Ascending aorta (tissue), 2 donors: ENCODE results near the gene TMEM108. TPM values are rescaled to one million over a fixed set of nuclear protein-coding genes. Genes with fewer than 3 reads are reported as not detected.

ENCODE experiments used
- DNase-seq, 2 donors: peaks; one replicate each; pipeline ENCODE4 v3.0.0-alpha.2; 2019; ENCODE audit warnings: low spot score in 2 of 2
- H3K27ac ChIP-seq, 2 donors: fragments of 200-600 bp; sonication (generic); one replicate each; pipeline ENCODE4 v1.5.1; 2016 to 2017; ENCODE audit warnings: mild to moderate bottlenecking in 1 of 2
- H3K27me3 ChIP-seq: fragments of 200-600 bp; sonication (generic); one replicate; pipeline ENCODE4 v1.5.1; 2017
- H3K36me3 ChIP-seq, 2 donors: fragments of 200-600 bp; sonication (generic); one replicate each; pipeline ENCODE4 v1.5.1; 2016
- H3K4me1 ChIP-seq, 2 donors: fragments of 200-600 bp; sonication (generic); one replicate each; pipeline ENCODE4 v1.5.1; 2016 to 2017; ENCODE audit warnings: mild to moderate bottlenecking in 1 of 2
- H3K4me3 ChIP-seq, 2 donors: fragments of 200-600 bp; sonication (generic); one replicate each; pipeline ENCODE4 v1.5.1; 2016 to 2017; ENCODE audit warnings: mild to moderate bottlenecking in 1 of 2
- H3K9me3 ChIP-seq, 2 donors: fragments of 200-600 bp; sonication (generic); one replicate each; pipeline ENCODE4 v1.5.1; 2016
- intact Hi-C: fragments of 100-400 bp; cut with DNase I; formaldehyde crosslinking; loops from one replicate; pipeline ENCODE4 v1.15.1; 2023
- total RNA-seq: library from RNA; depleted of rRNA; stranded (reverse); fragments of >200 nt; gene quantifications from one replicate; pipeline ENCODE4 v1.1.0, GENCODE V29; 2016
- TF ChIP-seq, protein P1 (sequence below), 3 experiments: fragments of 200-600 bp in 2 of 3; fragments of 450-650 bp in 1 of 3; sonication (generic) in 2 of 3; IDR thresholded peaks; one replicate each; pipeline ENCODE4 v1.5.1; 2016 to 2019; ENCODE audit warnings: antibody characterized with exemption in 3 of 3, mild to moderate bottlenecking in 1 of 3, moderate library complexity in 1 of 3

TMEM108 gene
- total RNA-seq, 1 donor from 2014 or later: not detected

DNA sequence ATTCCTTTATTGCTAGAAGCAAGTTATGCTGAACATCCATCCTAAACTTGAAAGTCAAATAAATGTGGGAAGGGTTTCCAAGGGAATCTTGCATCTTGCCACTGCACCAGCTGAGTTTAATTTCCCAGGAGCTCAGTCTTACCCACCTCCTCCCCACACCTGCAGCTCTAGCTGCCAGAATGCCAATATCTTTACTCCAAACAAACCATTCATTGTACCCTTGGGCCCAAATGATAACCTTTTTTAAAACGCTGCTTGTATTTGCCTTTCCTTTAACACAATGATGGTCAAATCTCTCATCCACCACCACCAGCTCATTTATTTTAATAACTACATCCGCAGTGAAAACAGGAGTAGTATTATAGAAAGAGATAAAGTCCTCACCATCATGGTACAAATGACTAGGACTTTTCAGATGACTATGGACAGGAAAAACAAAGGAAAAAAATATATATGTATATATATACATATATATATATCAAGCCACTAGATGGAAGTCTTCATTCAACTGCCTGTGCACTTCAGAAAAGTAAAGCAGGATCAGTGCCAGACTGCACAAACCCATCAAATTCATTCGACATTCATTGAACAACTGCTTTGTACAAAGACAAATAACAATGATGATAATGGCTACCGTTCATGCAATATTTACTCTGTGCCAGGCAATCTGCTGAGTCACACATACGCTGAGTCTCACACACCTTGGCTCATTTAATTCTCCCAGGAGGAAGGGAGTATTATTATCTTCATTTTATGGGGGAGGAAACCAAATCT is 405.6 kb downstream of the TMEM108 start:
- TF ChIP-seq, protein P1, sequence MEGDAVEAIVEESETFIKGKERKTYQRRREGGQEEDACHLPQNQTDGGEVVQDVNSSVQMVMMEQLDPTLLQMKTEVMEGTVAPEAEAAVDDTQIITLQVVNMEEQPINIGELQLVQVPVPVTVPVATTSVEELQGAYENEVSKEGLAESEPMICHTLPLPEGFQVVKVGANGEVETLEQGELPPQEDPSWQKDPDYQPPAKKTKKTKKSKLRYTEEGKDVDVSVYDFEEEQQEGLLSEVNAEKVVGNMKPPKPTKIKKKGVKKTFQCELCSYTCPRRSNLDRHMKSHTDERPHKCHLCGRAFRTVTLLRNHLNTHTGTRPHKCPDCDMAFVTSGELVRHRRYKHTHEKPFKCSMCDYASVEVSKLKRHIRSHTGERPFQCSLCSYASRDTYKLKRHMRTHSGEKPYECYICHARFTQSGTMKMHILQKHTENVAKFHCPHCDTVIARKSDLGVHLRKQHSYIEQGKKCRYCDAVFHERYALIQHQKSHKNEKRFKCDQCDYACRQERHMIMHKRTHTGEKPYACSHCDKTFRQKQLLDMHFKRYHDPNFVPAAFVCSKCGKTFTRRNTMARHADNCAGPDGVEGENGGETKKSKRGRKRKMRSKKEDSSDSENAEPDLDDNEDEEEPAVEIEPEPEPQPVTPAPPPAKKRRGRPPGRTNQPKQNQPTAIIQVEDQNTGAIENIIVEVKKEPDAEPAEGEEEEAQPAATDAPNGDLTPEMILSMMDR (IDR thresholded peaks at IDR 0.05): no peak
- H3K4me1 ChIP-seq: no peaks in the 10 kb centered on the region
- H3K36me3 ChIP-seq: no peaks in the 10 kb centered on the region
- H3K4me3 ChIP-seq: no peak overlapping the region
- DNase-seq: no peak
- intact Hi-C loops: no loop called here
- no peak overlapping the region for H3K27ac ChIP-seq
- H3K27me3 ChIP-seq: no peaks in the 10 kb centered on the region
- no peaks in the 10 kb centered on the region for H3K9me3 ChIP-seq

DNA sequence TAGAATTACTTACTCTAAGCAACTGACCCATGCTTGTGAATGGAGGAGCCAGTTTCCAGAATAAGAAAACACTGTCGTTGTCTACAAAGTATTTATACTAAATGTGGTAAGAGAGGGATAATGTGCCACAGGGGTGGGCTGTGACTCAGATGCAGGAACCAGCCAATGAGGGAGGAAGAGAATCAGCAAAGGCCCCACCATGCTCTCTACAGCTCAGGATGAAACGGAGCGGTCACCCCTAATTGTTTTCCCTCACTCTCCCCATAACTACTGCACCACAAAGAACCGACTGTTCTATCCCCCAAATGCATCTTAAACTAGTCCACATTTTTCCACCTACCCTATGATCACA is 406.2 kb downstream of the TMEM108 start:
- DNase-seq: no peak
- intact Hi-C loops: no loop called here
- TF ChIP-seq, protein P1 (IDR thresholded peaks at IDR 0.05): no peak
- Histone ChIP-seq H3K4me1 (no peaks in the 10 kb centered on the region), H3K4me3 (no peak overlapping the region), H3K27me3 (no peaks in the 10 kb centered on the region), H3K36me3 (no peaks in the 10 kb centered on the region), H3K9me3 (no peaks in the 10 kb centered on the region), H3K27ac (no peak overlapping the region)

DNA sequence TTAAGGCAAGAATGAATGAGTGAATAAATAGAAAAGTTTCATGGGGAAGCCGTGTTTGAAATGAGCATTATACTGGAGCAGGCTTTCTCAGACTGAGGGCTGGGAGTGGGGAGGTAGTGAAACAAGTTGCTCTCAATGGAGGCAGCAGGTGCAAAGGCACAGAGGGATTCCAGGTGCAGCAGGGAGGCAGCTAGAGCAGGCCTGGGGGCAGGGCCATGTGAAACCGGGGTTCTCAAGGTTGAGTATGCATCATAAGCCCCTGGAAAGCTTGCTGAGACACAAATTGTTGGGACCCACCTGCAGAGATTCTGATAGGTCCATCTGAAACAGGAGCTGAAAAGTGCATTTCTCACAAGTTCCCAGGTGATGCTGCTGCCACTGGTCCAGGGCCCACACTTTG is 406.9 kb downstream of the TMEM108 start:
- no peaks in the 10 kb centered on the region for H3K36me3 ChIP-seq

More for the DNA sequence above, 406.9 kb downstream of the TMEM108 start:
- no peak overlapping the region for H3K27ac ChIP-seq
- intact Hi-C loops: no loop called here
- DNase-seq: no peak
- H3K4me1 ChIP-seq: no peaks in the 10 kb centered on the region
- H3K4me3 ChIP-seq: no peak overlapping the region
- TF ChIP-seq, protein P1 (IDR thresholded peaks at IDR 0.05): no peak
- no peaks in the 10 kb centered on the region for H3K9me3 ChIP-seq
- no peaks in the 10 kb centered on the region for H3K27me3 ChIP-seq
